ENCODE results near the gene CARMIL3.

CARMIL3 gene

DNA sequence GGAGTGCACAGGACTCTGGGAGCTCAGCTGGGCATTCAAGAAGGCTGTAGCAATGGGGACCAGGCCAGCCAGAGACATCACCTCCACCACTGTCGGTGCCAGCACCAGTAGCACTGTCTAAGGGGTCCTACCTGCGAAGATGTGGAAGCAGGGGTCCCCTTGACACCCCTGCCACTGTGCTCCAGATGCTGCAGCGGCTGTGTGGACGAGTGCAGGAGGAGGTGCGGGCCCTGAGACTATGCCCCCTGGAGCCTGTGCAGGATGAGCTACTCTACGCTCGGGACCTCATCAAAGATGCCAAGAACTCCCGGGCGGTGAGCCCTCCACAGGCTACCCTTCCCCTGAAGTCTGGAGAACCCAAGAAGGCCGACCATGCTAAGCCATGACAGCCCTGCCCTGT is 8.6 kb downstream of the CARMIL3 start:
- Histone ChIP-seq H3K27me3 (replicated peaks; ENCODE audit: insufficient read depth, low read length) (no peaks in the 10 kb centered on the region), H3K9me2 (replicated peaks; ENCODE audit: insufficient read depth, low read length) (no peaks in the 10 kb centered on the region), H3F3A (ENCODE audit: insufficient read depth, low read length) (no peaks in the 10 kb centered on the region), H3K9ac (ENCODE audit: low read length) (no peak overlapping the region), H3K36me3 (replicated peaks; ENCODE audit: insufficient read depth, low read length) (no peaks in the 10 kb centered on the region), H3K79me2 (ENCODE audit: low read length) (no peaks in the 10 kb centered on the region), H3K27ac (ENCODE audit: low read length) (no peak overlapping the region), H3K4me3 (ENCODE audit: low read length) (no peak overlapping the region), H3K9me3 (replicated peaks; ENCODE audit: insufficient read depth, low read length) (no peaks in the 10 kb centered on the region), H2AFZ (ENCODE audit: low read length) (no peak overlapping the region), H4K20me1 (ENCODE audit: insufficient read depth, low read length) (no peaks in the 10 kb centered on the region), H3K4me1 (ENCODE audit: low read length) (no peaks in the 10 kb centered on the region), H3K4me2 (ENCODE audit: low read depth, low read length) (no peak overlapping the region)
- TF ChIP-seq EZH2 (optimal IDR thresholded peaks at IDR 0.05; ENCODE audit: low read depth, low read length) (no peak), EZH2phosphoT487 (IDR thresholded peaks at IDR 0.05; ENCODE audit: low read length) (no peak)
- TF ChIP-seq, protein P1, sequence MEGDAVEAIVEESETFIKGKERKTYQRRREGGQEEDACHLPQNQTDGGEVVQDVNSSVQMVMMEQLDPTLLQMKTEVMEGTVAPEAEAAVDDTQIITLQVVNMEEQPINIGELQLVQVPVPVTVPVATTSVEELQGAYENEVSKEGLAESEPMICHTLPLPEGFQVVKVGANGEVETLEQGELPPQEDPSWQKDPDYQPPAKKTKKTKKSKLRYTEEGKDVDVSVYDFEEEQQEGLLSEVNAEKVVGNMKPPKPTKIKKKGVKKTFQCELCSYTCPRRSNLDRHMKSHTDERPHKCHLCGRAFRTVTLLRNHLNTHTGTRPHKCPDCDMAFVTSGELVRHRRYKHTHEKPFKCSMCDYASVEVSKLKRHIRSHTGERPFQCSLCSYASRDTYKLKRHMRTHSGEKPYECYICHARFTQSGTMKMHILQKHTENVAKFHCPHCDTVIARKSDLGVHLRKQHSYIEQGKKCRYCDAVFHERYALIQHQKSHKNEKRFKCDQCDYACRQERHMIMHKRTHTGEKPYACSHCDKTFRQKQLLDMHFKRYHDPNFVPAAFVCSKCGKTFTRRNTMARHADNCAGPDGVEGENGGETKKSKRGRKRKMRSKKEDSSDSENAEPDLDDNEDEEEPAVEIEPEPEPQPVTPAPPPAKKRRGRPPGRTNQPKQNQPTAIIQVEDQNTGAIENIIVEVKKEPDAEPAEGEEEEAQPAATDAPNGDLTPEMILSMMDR (IDR thresholded peaks at IDR 0.05; ENCODE audit: low read length), result no peak
- no peak for DNase-seq

DNA sequence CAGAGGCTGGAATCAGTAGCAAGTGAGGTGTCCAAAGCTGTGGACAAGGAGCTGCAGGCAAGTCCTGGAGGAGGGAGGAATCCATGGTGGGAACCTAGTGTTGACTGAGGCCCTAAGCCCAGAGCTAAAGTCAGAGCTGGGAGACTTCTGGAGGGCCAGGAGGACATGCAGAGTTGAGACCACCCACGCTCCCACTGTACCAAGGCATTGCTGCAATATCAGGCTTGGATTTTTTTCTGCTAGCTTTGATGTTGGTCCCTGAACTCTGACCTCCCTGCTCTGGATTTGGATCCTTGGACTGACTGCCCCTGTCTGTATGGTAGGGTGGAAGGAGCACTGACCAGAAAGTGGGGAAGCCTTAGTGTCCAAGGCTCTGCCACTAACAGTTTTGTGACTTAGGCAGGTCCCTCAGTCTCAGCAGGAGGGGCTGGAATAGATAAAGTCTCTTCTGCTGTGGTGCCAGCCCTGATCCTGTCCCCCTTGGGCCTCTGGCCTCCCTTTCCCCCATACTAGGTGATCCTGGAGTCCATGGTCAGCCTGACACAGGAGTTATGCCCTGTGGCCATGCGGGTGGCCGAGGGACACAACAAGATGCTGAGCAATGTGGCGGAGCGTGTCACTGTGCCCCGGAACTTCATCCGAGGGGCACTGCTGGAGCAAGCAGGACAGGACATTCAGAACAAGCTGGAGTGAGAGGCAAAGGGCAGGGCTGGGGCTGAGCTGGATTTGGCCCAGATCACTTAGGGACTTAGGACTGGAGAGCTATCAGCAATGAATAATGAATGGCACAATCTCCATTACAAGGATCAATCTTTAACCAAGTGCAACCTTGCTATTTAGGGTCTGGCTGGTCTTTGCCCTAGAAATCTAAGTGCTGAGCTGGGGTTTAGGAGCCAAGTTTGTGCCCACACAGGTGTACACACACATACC is 9.4 kb downstream of the CARMIL3 start:
- Histone ChIP-seq H3F3A (ENCODE audit: insufficient read depth, low read length) (no peaks in the 10 kb centered on the region), H3K27me3 (replicated peaks; ENCODE audit: insufficient read depth, low read length) (no peaks in the 10 kb centered on the region), H3K4me3 (ENCODE audit: low read length) (no peak overlapping the region), H3K9me2 (replicated peaks; ENCODE audit: insufficient read depth, low read length) (no peaks in the 10 kb centered on the region), H3K27ac (ENCODE audit: low read length) (no peak overlapping the region), H3K4me2 (ENCODE audit: low read depth, low read length) (no peak overlapping the region), H3K9me3 (replicated peaks; ENCODE audit: insufficient read depth, low read length) (no peaks in the 10 kb centered on the region), H3K4me1 (ENCODE audit: low read length) (no peaks in the 10 kb centered on the region), H4K20me1 (ENCODE audit: insufficient read depth, low read length) (no peaks in the 10 kb centered on the region), H3K36me3 (replicated peaks; ENCODE audit: insufficient read depth, low read length) (no peaks in the 10 kb centered on the region), H2AFZ (ENCODE audit: low read length) (no peak overlapping the region), H3K79me2 (ENCODE audit: low read length) (no peaks in the 10 kb centered on the region), H3K9ac (ENCODE audit: low read length) (no peak overlapping the region)
- TF ChIP-seq EZH2phosphoT487 (IDR thresholded peaks at IDR 0.05; ENCODE audit: low read length) (no peak), EZH2 (optimal IDR thresholded peaks at IDR 0.05; ENCODE audit: low read depth, low read length) (no peak)
- TF ChIP-seq, protein P1 (IDR thresholded peaks at IDR 0.05; ENCODE audit: low read length), result no peak
- DNase-seq, result no peak

DNA sequence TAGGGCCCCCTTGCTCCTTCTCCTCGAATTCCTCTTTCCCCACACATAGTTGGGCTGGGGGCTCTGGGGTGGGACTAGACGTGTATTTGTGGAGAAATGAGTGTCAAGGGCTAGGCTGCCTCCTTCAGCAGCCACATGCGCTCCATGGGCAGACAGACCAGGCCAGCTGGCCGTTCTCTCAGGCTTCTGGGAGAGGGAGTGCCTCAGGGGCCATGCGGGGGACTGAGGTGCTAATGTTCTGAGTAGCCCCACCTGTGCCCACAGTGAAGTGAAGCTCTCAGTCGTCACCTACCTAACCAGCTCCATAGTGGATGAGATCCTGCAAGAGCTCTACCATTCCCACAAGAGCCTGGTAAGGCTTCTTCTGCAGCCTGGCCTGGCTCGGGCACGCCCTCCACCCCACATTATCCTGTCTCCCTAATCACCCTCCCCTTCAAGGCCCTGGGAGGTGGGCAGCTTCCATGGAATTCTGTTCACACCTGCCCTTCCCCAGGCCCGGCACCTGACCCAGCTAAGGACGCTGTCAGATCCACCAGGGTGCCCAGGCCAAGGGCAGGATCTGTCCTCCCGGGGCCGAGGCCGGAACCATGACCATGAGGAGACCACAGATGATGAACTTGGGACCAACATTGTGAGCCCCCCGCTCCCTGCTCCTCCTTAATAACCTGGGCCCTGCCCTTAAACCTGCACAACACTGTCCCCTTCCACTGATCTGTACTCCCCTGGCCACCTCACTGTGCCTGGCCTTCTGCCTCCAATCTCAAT is 10.6 kb downstream of the CARMIL3 start:
- Histone ChIP-seq H3K9me3 (replicated peaks; ENCODE audit: insufficient read depth, low read length) (no peaks in the 10 kb centered on the region), H3K4me1 (ENCODE audit: low read length) (no peaks in the 10 kb centered on the region), H3F3A (ENCODE audit: insufficient read depth, low read length) (no peaks in the 10 kb centered on the region), H3K27me3 (replicated peaks; ENCODE audit: insufficient read depth, low read length) (no peaks in the 10 kb centered on the region), H3K4me2 (ENCODE audit: low read depth, low read length) (no peak overlapping the region), H3K36me3 (replicated peaks; ENCODE audit: insufficient read depth, low read length) (no peaks in the 10 kb centered on the region), H2AFZ (ENCODE audit: low read length) (no peak overlapping the region), H4K20me1 (ENCODE audit: insufficient read depth, low read length) (no peaks in the 10 kb centered on the region), H3K9me2 (replicated peaks; ENCODE audit: insufficient read depth, low read length) (no peaks in the 10 kb centered on the region), H3K9ac (ENCODE audit: low read length) (no peak overlapping the region), H3K27ac (ENCODE audit: low read length) (no peak overlapping the region), H3K4me3 (ENCODE audit: low read length) (no peak overlapping the region), H3K79me2 (ENCODE audit: low read length) (no peaks in the 10 kb centered on the region)
- TF ChIP-seq EZH2 (optimal IDR thresholded peaks at IDR 0.05; ENCODE audit: low read depth, low read length), result no peak
- TF ChIP-seq EZH2phosphoT487 (IDR thresholded peaks at IDR 0.05; ENCODE audit: low read length), result no peak
- TF ChIP-seq, protein P1 (IDR thresholded peaks at IDR 0.05; ENCODE audit: low read length), result no peak
- DNase-seq, result no peak
